ENCODE results near the gene TMCC1.
"Not testable (repeated sequence)": the region's sequence is repeated elsewhere in the genome, so short reads cannot be mapped to it uniquely, and the experiment has no call there.

TMCC1 gene

GRCh38 chr3:129911261-129911861 lies 17.9 kb upstream of the TMCC1 start:
- no peak overlapping the region for H3K4ac ChIP-seq (ENCODE audit: low read depth in 1 of 2, low read length in 2 of 2)
- H3K27ac ChIP-seq (ENCODE audit: low read length, poor library complexity, severe bottlenecking), result no peak overlapping the region
- H2BK15ac ChIP-seq (ENCODE audit: low read depth, poor library complexity, severe bottlenecking), result no peak overlapping the region
- no peak overlapping the region for H2BK5ac ChIP-seq (ENCODE audit: low read depth, low read length, poor library complexity, severe bottlenecking)
- no peak overlapping the region for H4K8ac ChIP-seq (ENCODE audit: low read length)
- no peak overlapping the region for H3K18ac ChIP-seq (ENCODE audit: low read depth in 1 of 2, low read length in 2 of 2)
- H2BK12ac ChIP-seq (ENCODE audit: low read length in 2 of 2), result no peak overlapping the region
- H3K9me3 ChIP-seq (ENCODE audit: control insufficient read depth, low read length), result peaks cover 26% of the 10 kb centered on the region
- H3K79me1 ChIP-seq (replicated peaks; ENCODE audit: low read length, poor library complexity, severe bottlenecking), result no peaks in the 10 kb centered on the region
- no peak overlapping the region for H2BK120ac ChIP-seq (ENCODE audit: low read depth, low read length)
- H3K4me3 ChIP-seq (ENCODE audit: insufficient read depth in 1 of 2, low read depth in 1 of 2, low read length in 2 of 2), result no peak overlapping the region
- H2AFZ ChIP-seq (ENCODE audit: low read depth, low read length), result no peak overlapping the region
- H2AK5ac ChIP-seq (ENCODE audit: low read length, severe bottlenecking), result no peak overlapping the region
- H3K9ac ChIP-seq (ENCODE audit: low read length), result no peak overlapping the region
- H3K4me1 ChIP-seq (ENCODE audit: control insufficient read depth, insufficient read depth, low read depth, low read length), result no peaks in the 10 kb centered on the region
- no peak overlapping the region for H3K4me2 ChIP-seq (ENCODE audit: low read length, poor library complexity, severe bottlenecking)
- no peak overlapping the region for H3K23ac ChIP-seq (ENCODE audit: low read length in 2 of 2)
- no peak overlapping the region for H4K91ac ChIP-seq (ENCODE audit: low read length)
- no peaks in the 10 kb centered on the region for H3K27me3 ChIP-seq (ENCODE audit: control insufficient read depth in 1 of 2, insufficient read depth in 1 of 2, low read length in 2 of 2)
- peaks cover 0 to 7% of the 10 kb centered on the region in 2 experiments for H3K36me3 ChIP-seq (ENCODE audit: control insufficient read depth in 1 of 2, insufficient read depth in 2 of 2, low read depth in 1 of 2, low read length in 2 of 2)
- H3K14ac ChIP-seq (ENCODE audit: low read length in 2 of 2), result no peak overlapping the region
- no peak for DNase-seq

GRCh38 chr3:129909235-129909634 lies 15.7 kb upstream of the TMCC1 start:
- WGBS, result 94% methylated on average over 3 of the region's 4 CpGs
- H3K9ac ChIP-seq (ENCODE audit: low read length); H2BK120ac ChIP-seq (ENCODE audit: low read depth, low read length); H2BK12ac ChIP-seq (ENCODE audit: low read length in 2 of 2); H3K14ac ChIP-seq (ENCODE audit: low read length in 2 of 2); H3K27me3 ChIP-seq (ENCODE audit: control insufficient read depth in 1 of 2, insufficient read depth in 1 of 2, low read length in 2 of 2); DNase-seq; H3K27ac ChIP-seq (ENCODE audit: low read length, poor library complexity, severe bottlenecking); H4K91ac ChIP-seq (ENCODE audit: low read length); H3K79me1 ChIP-seq (replicated peaks; ENCODE audit: low read length, poor library complexity, severe bottlenecking); H3K4ac ChIP-seq (ENCODE audit: low read depth in 1 of 2, low read length in 2 of 2); H3K4me2 ChIP-seq (ENCODE audit: low read length, poor library complexity, severe bottlenecking); H3K4me1 ChIP-seq (ENCODE audit: control insufficient read depth, insufficient read depth, low read depth, low read length); H3K4me3 ChIP-seq (ENCODE audit: insufficient read depth in 1 of 2, low read depth in 1 of 2, low read length in 2 of 2); H3K18ac ChIP-seq (ENCODE audit: low read depth in 1 of 2, low read length in 2 of 2); H2AFZ ChIP-seq (ENCODE audit: low read depth, low read length); H4K8ac ChIP-seq (ENCODE audit: low read length); H2AK5ac ChIP-seq (ENCODE audit: low read length, severe bottlenecking); H2BK15ac ChIP-seq (ENCODE audit: low read depth, poor library complexity, severe bottlenecking); H3K23ac ChIP-seq (ENCODE audit: low read length in 2 of 2); H2BK5ac ChIP-seq (ENCODE audit: low read depth, low read length, poor library complexity, severe bottlenecking): not testable (repeated sequence)
- Histone ChIP-seq H3K36me3 (ENCODE audit: control insufficient read depth in 1 of 2, insufficient read depth in 2 of 2, low read depth in 1 of 2, low read length in 2 of 2) (peaks cover 0 to 21% of the 10 kb centered on the region in 2 experiments), H3K9me3 (ENCODE audit: control insufficient read depth, low read length) (peaks cover 26% of the 10 kb centered on the region)

GRCh38 chr3:129908417-129908816 lies 14.9 kb upstream of the TMCC1 start:
- Histone ChIP-seq H4K91ac (ENCODE audit: low read length) (no peak overlapping the region), H2AFZ (ENCODE audit: low read depth, low read length) (no peak overlapping the region), H3K36me3 (ENCODE audit: control insufficient read depth in 1 of 2, insufficient read depth in 2 of 2, low read depth in 1 of 2, low read length in 2 of 2) (peaks cover 0 to 21% of the 10 kb centered on the region in 2 experiments), H3K4ac (ENCODE audit: low read depth in 1 of 2, low read length in 2 of 2) (no peak overlapping the region), H2BK120ac (ENCODE audit: low read depth, low read length) (no peak overlapping the region), H3K14ac (ENCODE audit: low read length in 2 of 2) (no peak overlapping the region), H3K4me3 (ENCODE audit: insufficient read depth in 1 of 2, low read depth in 1 of 2, low read length in 2 of 2) (no peak overlapping the region), H3K9ac (ENCODE audit: low read length) (no peak overlapping the region), H3K18ac (ENCODE audit: low read depth in 1 of 2, low read length in 2 of 2) (no peak overlapping the region), H3K4me1 (ENCODE audit: control insufficient read depth, insufficient read depth, low read depth, low read length) (no peaks in the 10 kb centered on the region), H2AK5ac (ENCODE audit: low read length, severe bottlenecking) (no peak overlapping the region), H2BK12ac (ENCODE audit: low read length in 2 of 2) (no peak overlapping the region), H2BK15ac (ENCODE audit: low read depth, poor library complexity, severe bottlenecking) (no peak overlapping the region), H3K27ac (ENCODE audit: low read length, poor library complexity, severe bottlenecking) (no peak overlapping the region), H3K23ac (ENCODE audit: low read length in 2 of 2) (no peak overlapping the region), H3K27me3 (ENCODE audit: control insufficient read depth in 1 of 2, insufficient read depth in 1 of 2, low read length in 2 of 2) (no peaks in the 10 kb centered on the region), H3K79me1 (replicated peaks; ENCODE audit: low read length, poor library complexity, severe bottlenecking) (no peaks in the 10 kb centered on the region), H4K8ac (ENCODE audit: low read length) (no peak overlapping the region), H3K4me2 (ENCODE audit: low read length, poor library complexity, severe bottlenecking) (no peak overlapping the region), H3K9me3 (ENCODE audit: control insufficient read depth, low read length) (peaks cover 32% of the 10 kb centered on the region), H2BK5ac (ENCODE audit: low read depth, low read length, poor library complexity, severe bottlenecking) (no peak overlapping the region)
- 50% methylated on average over 1 of the region's 1 CpG for WGBS
- DNase-seq, result no peak

GRCh38 chr3:129901272-129901671 lies 7.8 kb upstream of the TMCC1 start:
- not testable (repeated sequence) for H3K4ac ChIP-seq (ENCODE audit: low read depth in 1 of 2, low read length in 2 of 2); H2BK15ac ChIP-seq (ENCODE audit: low read depth, poor library complexity, severe bottlenecking); H3K18ac ChIP-seq (ENCODE audit: low read depth in 1 of 2, low read length in 2 of 2); H3K27me3 ChIP-seq (ENCODE audit: control insufficient read depth in 1 of 2, insufficient read depth in 1 of 2, low read length in 2 of 2); H3K27ac ChIP-seq (ENCODE audit: low read length, poor library complexity, severe bottlenecking); H2BK120ac ChIP-seq (ENCODE audit: low read depth, low read length); H3K4me1 ChIP-seq (ENCODE audit: control insufficient read depth, insufficient read depth, low read depth, low read length); H2AFZ ChIP-seq (ENCODE audit: low read depth, low read length); H2BK12ac ChIP-seq (ENCODE audit: low read length in 2 of 2); H3K23ac ChIP-seq (ENCODE audit: low read length in 2 of 2); DNase-seq; H2AK5ac ChIP-seq (ENCODE audit: low read length, severe bottlenecking); H3K79me1 ChIP-seq (replicated peaks; ENCODE audit: low read length, poor library complexity, severe bottlenecking); H3K4me3 ChIP-seq (ENCODE audit: insufficient read depth in 1 of 2, low read depth in 1 of 2, low read length in 2 of 2); H3K14ac ChIP-seq (ENCODE audit: low read length in 2 of 2); H2BK5ac ChIP-seq (ENCODE audit: low read depth, low read length, poor library complexity, severe bottlenecking); H3K9ac ChIP-seq (ENCODE audit: low read length); H4K91ac ChIP-seq (ENCODE audit: low read length); H3K4me2 ChIP-seq (ENCODE audit: low read length, poor library complexity, severe bottlenecking); H4K8ac ChIP-seq (ENCODE audit: low read length)
- Histone ChIP-seq H3K9me3 (ENCODE audit: control insufficient read depth, low read length) (peaks cover 23% of the 10 kb centered on the region), H3K36me3 (ENCODE audit: control insufficient read depth in 1 of 2, insufficient read depth in 2 of 2, low read depth in 1 of 2, low read length in 2 of 2) (peaks cover 0 to 18% of the 10 kb centered on the region in 2 experiments)
- WGBS, result 97% methylated on average over 3 of the region's 4 CpGs
